ENCODE results near the gene GRIN1.

The GRIN1 gene

GRCh38 chr9:137149363-137149762 lies 10.4 kb downstream of the GRIN1 start:
- DNase-seq, result no peak

- DNase-seq, result no peak
Observed at GRCh38 chr9:137149942-137150616, 11.1 kb downstream of the GRIN1 start.

- DNase-seq, result peak; percentile 87
Observed at GRCh38 chr9:137150617-137151457, 11.9 kb downstream of the GRIN1 start.

GRCh38 chr9:137152844-137153405 lies 14.0 kb downstream of the GRIN1 start:
- DNase-seq, result no peak

- DNase-seq, result peak; percentile 68
Observed at GRCh38 chr9:137156567-137157375, 17.8 kb downstream of the GRIN1 start.

GRCh38 chr9:137157618-137158415 lies 18.9 kb downstream of the GRIN1 start:
- no peak for DNase-seq

- DNase-seq, result no peak
Observed at GRCh38 chr9:137158625-137159024, 19.7 kb downstream of the GRIN1 start.

GRCh38 chr9:137159105-137160053 lies 20.4 kb downstream of the GRIN1 start:
- DNase-seq, result no peak

- DNase-seq, result no peak
Observed at GRCh38 chr9:137160054-137160425, 21.1 kb downstream of the GRIN1 start.

- no peak for DNase-seq
Observed at GRCh38 chr9:137160716-137161557, 22.0 kb downstream of the GRIN1 start.

GRCh38 chr9:137161558-137162486 lies 22.9 kb downstream of the GRIN1 start:
- no peak for DNase-seq

- DNase-seq, result no peak
Observed at GRCh38 chr9:137162505-137163364, 23.8 kb downstream of the GRIN1 start.

- DNase-seq, result no peak
Observed at GRCh38 chr9:137163365-137163715, 24.4 kb downstream of the GRIN1 start.

- DNase-seq, result no peak
Observed at GRCh38 chr9:137163805-137164204, 24.9 kb downstream of the GRIN1 start.

- DNase-seq, result no peak
Observed at GRCh38 chr9:137164370-137165249, 25.7 kb downstream of the GRIN1 start.

- DNase-seq, result no peak
Observed at GRCh38 chr9:137165250-137165836, 26.4 kb downstream of the GRIN1 start.

Measured in stimulated activated CD4-positive, alpha-beta T cell treated with anti-CD3 and anti-CD28 coated beads, Interleukin-1b, Interleukin-23, amount 100 ng/mL, for 48 hours (primary cell).